ENCODE results near the gene CCNK. TPM values are rescaled to one million over a fixed set of nuclear protein-coding genes. Genes with fewer than 3 reads are reported as not detected.

CCNK gene
- total RNA-seq, 4 donors from 2014 or later, result 23.4 to 66.3 (median 39.0) TPM

DNA sequence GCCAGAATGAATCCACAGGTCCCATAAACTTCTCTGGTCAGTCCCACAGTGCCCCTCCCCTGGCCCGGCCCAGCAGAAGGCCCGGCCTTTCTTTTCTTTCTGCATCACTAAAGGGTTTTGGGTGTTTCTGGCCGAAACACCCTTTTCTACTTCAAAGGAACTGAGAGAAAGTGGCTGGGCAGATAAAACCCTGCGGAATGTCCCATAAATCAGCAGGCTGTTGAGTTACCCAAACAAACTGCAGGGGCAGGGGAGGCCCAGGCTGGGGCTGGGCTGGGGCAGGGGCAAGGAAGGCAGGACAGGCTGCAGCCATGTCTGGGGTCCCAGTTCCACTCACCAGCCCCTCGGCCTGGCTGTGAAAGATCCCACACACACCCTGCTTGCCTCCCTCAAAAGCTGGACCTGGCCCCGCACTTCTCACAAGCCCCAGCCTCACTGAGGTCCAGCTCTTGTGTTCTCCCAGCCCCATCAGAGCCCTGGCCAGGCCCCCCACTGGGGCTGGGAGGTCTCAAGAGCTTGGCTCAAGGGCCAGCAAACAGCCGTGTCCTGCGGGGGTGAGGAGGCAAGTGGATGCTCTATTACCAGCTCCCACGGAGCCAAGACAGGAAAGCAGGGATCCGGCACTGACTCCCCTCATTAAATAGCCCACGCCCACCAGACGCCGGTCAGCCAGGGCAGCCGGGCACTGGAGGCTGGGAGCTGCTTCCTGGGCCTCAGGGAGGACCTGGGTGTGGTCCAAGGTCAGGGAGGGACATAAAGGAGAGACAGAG, 41.9 kb downstream of the CCNK start:
- Histone ChIP-seq H3K4me3 (no peak overlapping the region), H3K27ac (no peak overlapping the region), H3K27me3 (no peaks in the 10 kb centered on the region), H3K4me1 (peaks cover 25% of the 10 kb centered on the region), H3K9me3 (no peaks in the 10 kb centered on the region), H3K36me3 (peaks cover 4% of the 10 kb centered on the region)
- no peak for DNase-seq (ENCODE audit: low spot score in 2 of 2)
- TF ChIP-seq POLR2AphosphoS5 (IDR thresholded peaks at IDR 0.05) (no peak), CTCF (IDR thresholded peaks at IDR 0.05) (no peak), POLR2A (IDR thresholded peaks at IDR 0.05) (no peak), EP300 (IDR thresholded peaks at IDR 0.05) (no peak)
- WGBS, result 71% methylated on average over 12 of the region's 14 CpGs

GRCh38 chr14:99523704-99524055, 42.5 kb downstream of the CCNK start:
- no peak overlapping the region for H3K27ac ChIP-seq
- TF ChIP-seq POLR2AphosphoS5 (IDR thresholded peaks at IDR 0.05), result no peak
- no peak for TF ChIP-seq EP300 (IDR thresholded peaks at IDR 0.05)
- TF ChIP-seq CTCF (IDR thresholded peaks at IDR 0.05), result no peak
- TF ChIP-seq POLR2A (IDR thresholded peaks at IDR 0.05), result no peak
- H3K4me1 ChIP-seq, result peaks cover 21% of the 10 kb centered on the region
- WGBS, result 82% methylated on average over 4 of the region's 5 CpGs
- no peaks in the 10 kb centered on the region for H3K27me3 ChIP-seq
- H3K9me3 ChIP-seq, result no peaks in the 10 kb centered on the region
- peaks cover 4% of the 10 kb centered on the region for H3K36me3 ChIP-seq
- DNase-seq (ENCODE audit: low spot score in 2 of 2), result no peak
- H3K4me3 ChIP-seq, result no peak overlapping the region

DNA sequence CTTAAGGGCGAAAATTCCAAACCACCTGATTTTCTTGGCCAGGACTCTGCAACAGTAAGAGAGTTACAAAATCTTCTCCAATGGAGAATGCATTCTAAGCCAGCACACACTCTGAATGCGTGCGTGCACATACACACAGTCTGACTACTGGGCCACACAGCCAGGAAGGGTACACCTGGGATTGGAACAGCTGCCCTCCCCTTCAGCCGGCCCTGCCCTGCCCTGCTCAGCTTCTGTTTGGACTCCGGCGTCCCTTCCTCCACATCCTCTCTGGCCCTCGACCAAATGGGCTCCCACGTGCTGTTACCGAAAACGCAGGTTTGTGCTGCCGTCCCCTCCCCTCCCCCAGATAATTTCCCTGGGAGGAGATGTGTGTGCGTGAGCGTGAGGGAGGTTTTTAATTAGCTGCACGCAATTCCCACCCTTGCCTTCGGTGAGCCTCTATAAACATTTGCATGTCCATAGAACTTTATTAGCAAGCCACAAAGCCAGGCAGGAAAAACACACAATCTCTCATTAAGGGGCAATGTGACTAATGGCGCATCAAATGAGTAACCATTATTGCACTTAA, 43.0 kb downstream of the CCNK start:
- H3K4me3 ChIP-seq, result no peak overlapping the region
- DNase-seq (ENCODE audit: low spot score in 2 of 2), result no peak
- peaks cover 20% of the 10 kb centered on the region for H3K4me1 ChIP-seq
- no peak for TF ChIP-seq EP300 (IDR thresholded peaks at IDR 0.05)
- TF ChIP-seq POLR2A (IDR thresholded peaks at IDR 0.05), result no peak
- TF ChIP-seq POLR2AphosphoS5 (IDR thresholded peaks at IDR 0.05), result no peak
- TF ChIP-seq CTCF (IDR thresholded peaks at IDR 0.05), result no peak
- 59% methylated on average over 15 of the region's 16 CpGs for WGBS
- H3K36me3 ChIP-seq, result peaks cover 4% of the 10 kb centered on the region
- no peak overlapping the region for H3K27ac ChIP-seq
- H3K9me3 ChIP-seq, result no peaks in the 10 kb centered on the region
- no peaks in the 10 kb centered on the region for H3K27me3 ChIP-seq

- no peak overlapping the region for H3K27ac ChIP-seq
Observed at GRCh38 chr14:99524804-99525698, 43.8 kb downstream of the CCNK start.

More at GRCh38 chr14:99524804-99525698, 43.8 kb downstream of the CCNK start:
- H3K36me3 ChIP-seq, result peaks cover 4% of the 10 kb centered on the region
- no peak for TF ChIP-seq CTCF (IDR thresholded peaks at IDR 0.05)
- no peak for TF ChIP-seq POLR2AphosphoS5 (IDR thresholded peaks at IDR 0.05)
- TF ChIP-seq EP300 (IDR thresholded peaks at IDR 0.05), result no peak
- no peak for TF ChIP-seq POLR2A (IDR thresholded peaks at IDR 0.05)
- no peaks in the 10 kb centered on the region for H3K9me3 ChIP-seq
- no peak for DNase-seq (ENCODE audit: low spot score in 2 of 2)
- 67% methylated on average over 14 of the region's 17 CpGs for WGBS
- no peaks in the 10 kb centered on the region for H3K27me3 ChIP-seq
- H3K4me1 ChIP-seq, result peaks cover 20% of the 10 kb centered on the region
- no peak overlapping the region for H3K4me3 ChIP-seq

Data from suprapubic skin (tissue), 4 donors.